HG02973 (cell line): Measurements from ENCODE around the gene NCK1.

ENCODE experiments used
- ATAC-seq: cut with Tn5 transposase; IDR thresholded peaks from one replicate; pipeline ENCODE4 v1.9.1; 2021; ENCODE audit warnings: moderate library complexity; ENCODE audit not compliant: unreplicated experiment

NCK1 gene

GRCh38 chr3:136861890-136862616 lies at the start of gene NCK1:
Gene NCK1, plus strand, starts transcription at chr3:136862208. Its CDS starts 65,794 bp downstream, at chr3:136928002.
- ATAC-seq: peak; percentile 97

- ATAC-seq: no peak
These were observed 44.6 kb upstream of the NCK1 start for GRCh38 chr3:136817448-136817847.

- no peak for ATAC-seq
These were observed 43.7 kb upstream of the NCK1 start for GRCh38 chr3:136818191-136818768.

GRCh38 chr3:136818769-136819391 lies 43.1 kb upstream of the NCK1 start, which contains the start of gene SLC35G2:
Gene SLC35G2, plus strand, starts transcription at chr3:136819126. Its CDS starts 35,335 bp downstream, at chr3:136854461.
- no peak for ATAC-seq

GRCh38 chr3:136819392-136819730 lies 42.6 kb upstream of the NCK1 start:
- no peak for ATAC-seq

GRCh38 chr3:136819731-136820679 lies 42.0 kb upstream of the NCK1 start:
- no peak for ATAC-seq

- no peak for ATAC-seq
These were observed 30.5 kb upstream of the NCK1 start for GRCh38 chr3:136831461-136831860.

GRCh38 chr3:136835089-136835812 lies 26.8 kb upstream of the NCK1 start:
- no peak for ATAC-seq

- ATAC-seq: no peak
These were observed 26.0 kb upstream of the NCK1 start for GRCh38 chr3:136835813-136836510.

- no peak for ATAC-seq
These were observed 25.4 kb upstream of the NCK1 start for GRCh38 chr3:136836511-136837156.

- ATAC-seq: no peak
These were observed 23.1 kb upstream of the NCK1 start for GRCh38 chr3:136838641-136839555.

GRCh38 chr3:136839556-136839931 lies 22.5 kb upstream of the NCK1 start:
- no peak for ATAC-seq

- ATAC-seq: no peak
These were observed 21.8 kb upstream of the NCK1 start for GRCh38 chr3:136840252-136840651.

- ATAC-seq: no peak
These were observed 19.7 kb upstream of the NCK1 start for GRCh38 chr3:136842294-136842693.

GRCh38 chr3:136844724-136845123 lies 17.3 kb upstream of the NCK1 start:
- ATAC-seq: no peak

GRCh38 chr3:136852180-136852579 lies 9.8 kb upstream of the NCK1 start:
- no peak for ATAC-seq

GRCh38 chr3:136856665-136857064 lies 5.3 kb upstream of the NCK1 start:
- no peak for ATAC-seq

GRCh38 chr3:136858381-136858780 lies 3.6 kb upstream of the NCK1 start:
- ATAC-seq: no peak
